GM23338 (cell line): Measurements from ENCODE around the gene ZSCAN31. TPM values are rescaled to one million over a fixed set of nuclear protein-coding genes. Genes with fewer than 3 reads are reported as not detected.

ENCODE experiments used
- ATAC-seq: fragments of 200-7000 bp; cut with Tn5 transposase; 3 replicates; pipeline ENCODE4 v1.9.1; 2020
- DNase-seq: peaks from one replicate; pipeline ENCODE4 v3.0.0-alpha.2; 2015; ENCODE audit warnings: low spot score
- H2AFZ ChIP-seq: fragments of 200-600 bp; sonication (generic); 2 replicates; pipeline ENCODE4 v1.8.0; 2016; ENCODE audit warnings: antibody characterized with exemption, mild to moderate bottlenecking, moderate library complexity
- H3F3A ChIP-seq: fragments of 200-600 bp; sonication (generic); replicated peaks from 2 replicates; pipeline ENCODE4 v1.8.0; 2017; ENCODE audit warnings: antibody characterized with exemption, mixed run types, low read depth
- H3K27ac ChIP-seq: fragments of 200-600 bp; sonication (generic); 2 replicates; pipeline ENCODE4 v1.6.1; 2016; ENCODE audit warnings: low read depth
- H3K27me3 ChIP-seq: fragments of 200-600 bp; sonication (generic); 2 replicates; pipeline ENCODE4 v1.8.0; 2016; ENCODE audit warnings: mild to moderate bottlenecking, mixed run types, moderate library complexity; ENCODE audit not compliant: insufficient read depth
- H3K36me3 ChIP-seq: fragments of 200-600 bp; sonication (generic); 2 replicates; pipeline ENCODE4 v1.8.0; 2016; ENCODE audit warnings: mild to moderate bottlenecking; ENCODE audit not compliant: insufficient read depth
- H3K4me1 ChIP-seq: fragments of 200-600 bp; sonication (generic); 2 replicates; pipeline ENCODE4 v1.8.0; 2016; ENCODE audit warnings: mild to moderate bottlenecking, moderate library complexity; ENCODE audit not compliant: insufficient read depth
- H3K4me2 ChIP-seq: fragments of 200-600 bp; sonication (generic); 2 replicates; pipeline ENCODE4 v1.7.1; 2017; ENCODE audit warnings: mixed run types
- H3K4me3 ChIP-seq: fragments of 200-600 bp; sonication (generic); 2 replicates; pipeline ENCODE4 v1.6.1; 2016; ENCODE audit warnings: mixed run types
- H3K79me2 ChIP-seq: fragments of 200-600 bp; sonication (generic); replicated peaks from 2 replicates; pipeline ENCODE4 v1.8.0; 2017; ENCODE audit warnings: mild to moderate bottlenecking; ENCODE audit not compliant: insufficient read depth
- H3K9me2 ChIP-seq: fragments of 200-600 bp; sonication (generic); 2 replicates; pipeline ENCODE4 v1.8.0; 2017; ENCODE audit not compliant: insufficient read depth
- H4K20me1 ChIP-seq: fragments of 200-600 bp; sonication (generic); replicated peaks from 2 replicates; pipeline ENCODE4 v1.8.0; 2017; ENCODE audit warnings: mild to moderate bottlenecking; ENCODE audit not compliant: insufficient read depth
- H3K27ac Mint-ChIP-seq: 2 replicates; pipeline ENCODE4 v1.8.0; 2020; ENCODE audit warnings: inconsistent platforms, mild to moderate bottlenecking, moderate library complexity, mixed read lengths
- H3K27me3 Mint-ChIP-seq: 3 replicates; pipeline ENCODE4 v1.8.0; 2022; ENCODE audit warnings: low read depth, mild to moderate bottlenecking, moderate library complexity, mixed read lengths, inconsistent platforms; ENCODE audit not compliant: insufficient read depth, poor library complexity
- H3K36me3 Mint-ChIP-seq: 3 replicates; pipeline ENCODE4 v1.8.0; 2021; ENCODE audit warnings: low read depth, mild to moderate bottlenecking, inconsistent platforms, moderate library complexity, mixed read lengths
- H3K4me1 Mint-ChIP-seq: 3 replicates; pipeline ENCODE4 v1.8.0; 2020; ENCODE audit warnings: mild to moderate bottlenecking, inconsistent platforms, mixed read lengths
- H3K4me3 Mint-ChIP-seq: 3 replicates; pipeline ENCODE4 v1.8.0; 2021; ENCODE audit warnings: moderate library complexity, mild to moderate bottlenecking, inconsistent platforms, mixed read lengths
- H3K9me3 Mint-ChIP-seq: 3 replicates; pipeline ENCODE4 v1.8.0; 2020; ENCODE audit warnings: moderate library complexity, mild to moderate bottlenecking, inconsistent platforms, mixed read lengths
- CREB1 ChIP-seq: fragments of 250-450 bp; sonication (Bioruptor Pico); IDR thresholded peaks from 2 replicates; pipeline ENCODE4 v1.5.0; 2020; ENCODE audit warnings: low read depth, mild to moderate bottlenecking, moderate library complexity
- REST ChIP-seq: IDR thresholded peaks from one replicate; pipeline ENCODE4 v1.6.1; 2018; ENCODE audit warnings: antibody characterized with exemption; ENCODE audit not compliant: unreplicated experiment
- STAT1 ChIP-seq: IDR thresholded peaks from one replicate; pipeline ENCODE4 v1.6.1; 2016; ENCODE audit warnings: antibody characterized with exemption; ENCODE audit not compliant: unreplicated experiment
- polyA plus RNA-seq: library from polyadenylated mRNA; unstranded; fragments of >200 nt; fragmentation: Nextera tagmentation; extraction: Ambion mirVana; gene quantifications from 2 replicates; pipeline ENCODE4 v1.2.1, GENCODE V29; 2016
- total RNA-seq: library from RNA; depleted of rRNA; stranded (reverse); fragments of >200 nt; shearing (Covaris generic); gene quantifications from 2 replicates; pipeline ENCODE4 v1.2.3, GENCODE V29; 2014
- TF ChIP-seq, protein P1 (sequence below): fragments of 250-450 bp; sonication (Bioruptor Pico); IDR thresholded peaks from 2 replicates; pipeline ENCODE4 v1.5.0; 2020; ENCODE audit warnings: mild to moderate bottlenecking, moderate library complexity

ZSCAN31 gene
- total and polyA plus RNA-seq, 2 experiments from 2014 or later, result 3.1 to 4.7 TPM

- H3K9me3 Mint-ChIP-seq, result no peaks in the 10 kb centered on the region
- ATAC-seq, result peak; percentile 10; the same call in 1 of the 3 replicates
- H3K27ac Mint-ChIP-seq, result no peak overlapping the region
Observed at GRCh38 chr6:28347119-28347518, 11.2 kb upstream of the ZSCAN31 start.

GRCh38 chr6:28345201-28345600 lies 9.3 kb upstream of the ZSCAN31 start:
- Mint-ChIP-seq H3K4me1 (peaks cover 5% of the 10 kb centered on the region; the same call in 1 of the 3 replicates), H3K27me3 (peaks cover 9% of the 10 kb centered on the region), H3K4me3 (no peak overlapping the region; the same call in 2 of the 3 replicates), H3K36me3 (no peaks in the 10 kb centered on the region), H3K9me3 (no peaks in the 10 kb centered on the region), H3K27ac (no peak overlapping the region)
- no peak overlapping the region for H3K4me3 ChIP-seq
- H4K20me1 ChIP-seq, result no peaks in the 10 kb centered on the region
- no peaks in the 10 kb centered on the region for H3F3A ChIP-seq
- peaks cover 2% of the 10 kb centered on the region; the same call in 1 of the 2 replicates for H3K79me2 ChIP-seq
- no peak overlapping the region for H3K27ac ChIP-seq
- H3K36me3 ChIP-seq, result no peaks in the 10 kb centered on the region
- no peak overlapping the region for H2AFZ ChIP-seq
- ATAC-seq, result no peak
- no peaks in the 10 kb centered on the region for H3K27me3 ChIP-seq
- no peaks in the 10 kb centered on the region for H3K4me1 ChIP-seq
- no peaks in the 10 kb centered on the region for H3K9me2 ChIP-seq
- no peak overlapping the region for H3K4me2 ChIP-seq
- no peak for DNase-seq
- TF ChIP-seq, protein P1, sequence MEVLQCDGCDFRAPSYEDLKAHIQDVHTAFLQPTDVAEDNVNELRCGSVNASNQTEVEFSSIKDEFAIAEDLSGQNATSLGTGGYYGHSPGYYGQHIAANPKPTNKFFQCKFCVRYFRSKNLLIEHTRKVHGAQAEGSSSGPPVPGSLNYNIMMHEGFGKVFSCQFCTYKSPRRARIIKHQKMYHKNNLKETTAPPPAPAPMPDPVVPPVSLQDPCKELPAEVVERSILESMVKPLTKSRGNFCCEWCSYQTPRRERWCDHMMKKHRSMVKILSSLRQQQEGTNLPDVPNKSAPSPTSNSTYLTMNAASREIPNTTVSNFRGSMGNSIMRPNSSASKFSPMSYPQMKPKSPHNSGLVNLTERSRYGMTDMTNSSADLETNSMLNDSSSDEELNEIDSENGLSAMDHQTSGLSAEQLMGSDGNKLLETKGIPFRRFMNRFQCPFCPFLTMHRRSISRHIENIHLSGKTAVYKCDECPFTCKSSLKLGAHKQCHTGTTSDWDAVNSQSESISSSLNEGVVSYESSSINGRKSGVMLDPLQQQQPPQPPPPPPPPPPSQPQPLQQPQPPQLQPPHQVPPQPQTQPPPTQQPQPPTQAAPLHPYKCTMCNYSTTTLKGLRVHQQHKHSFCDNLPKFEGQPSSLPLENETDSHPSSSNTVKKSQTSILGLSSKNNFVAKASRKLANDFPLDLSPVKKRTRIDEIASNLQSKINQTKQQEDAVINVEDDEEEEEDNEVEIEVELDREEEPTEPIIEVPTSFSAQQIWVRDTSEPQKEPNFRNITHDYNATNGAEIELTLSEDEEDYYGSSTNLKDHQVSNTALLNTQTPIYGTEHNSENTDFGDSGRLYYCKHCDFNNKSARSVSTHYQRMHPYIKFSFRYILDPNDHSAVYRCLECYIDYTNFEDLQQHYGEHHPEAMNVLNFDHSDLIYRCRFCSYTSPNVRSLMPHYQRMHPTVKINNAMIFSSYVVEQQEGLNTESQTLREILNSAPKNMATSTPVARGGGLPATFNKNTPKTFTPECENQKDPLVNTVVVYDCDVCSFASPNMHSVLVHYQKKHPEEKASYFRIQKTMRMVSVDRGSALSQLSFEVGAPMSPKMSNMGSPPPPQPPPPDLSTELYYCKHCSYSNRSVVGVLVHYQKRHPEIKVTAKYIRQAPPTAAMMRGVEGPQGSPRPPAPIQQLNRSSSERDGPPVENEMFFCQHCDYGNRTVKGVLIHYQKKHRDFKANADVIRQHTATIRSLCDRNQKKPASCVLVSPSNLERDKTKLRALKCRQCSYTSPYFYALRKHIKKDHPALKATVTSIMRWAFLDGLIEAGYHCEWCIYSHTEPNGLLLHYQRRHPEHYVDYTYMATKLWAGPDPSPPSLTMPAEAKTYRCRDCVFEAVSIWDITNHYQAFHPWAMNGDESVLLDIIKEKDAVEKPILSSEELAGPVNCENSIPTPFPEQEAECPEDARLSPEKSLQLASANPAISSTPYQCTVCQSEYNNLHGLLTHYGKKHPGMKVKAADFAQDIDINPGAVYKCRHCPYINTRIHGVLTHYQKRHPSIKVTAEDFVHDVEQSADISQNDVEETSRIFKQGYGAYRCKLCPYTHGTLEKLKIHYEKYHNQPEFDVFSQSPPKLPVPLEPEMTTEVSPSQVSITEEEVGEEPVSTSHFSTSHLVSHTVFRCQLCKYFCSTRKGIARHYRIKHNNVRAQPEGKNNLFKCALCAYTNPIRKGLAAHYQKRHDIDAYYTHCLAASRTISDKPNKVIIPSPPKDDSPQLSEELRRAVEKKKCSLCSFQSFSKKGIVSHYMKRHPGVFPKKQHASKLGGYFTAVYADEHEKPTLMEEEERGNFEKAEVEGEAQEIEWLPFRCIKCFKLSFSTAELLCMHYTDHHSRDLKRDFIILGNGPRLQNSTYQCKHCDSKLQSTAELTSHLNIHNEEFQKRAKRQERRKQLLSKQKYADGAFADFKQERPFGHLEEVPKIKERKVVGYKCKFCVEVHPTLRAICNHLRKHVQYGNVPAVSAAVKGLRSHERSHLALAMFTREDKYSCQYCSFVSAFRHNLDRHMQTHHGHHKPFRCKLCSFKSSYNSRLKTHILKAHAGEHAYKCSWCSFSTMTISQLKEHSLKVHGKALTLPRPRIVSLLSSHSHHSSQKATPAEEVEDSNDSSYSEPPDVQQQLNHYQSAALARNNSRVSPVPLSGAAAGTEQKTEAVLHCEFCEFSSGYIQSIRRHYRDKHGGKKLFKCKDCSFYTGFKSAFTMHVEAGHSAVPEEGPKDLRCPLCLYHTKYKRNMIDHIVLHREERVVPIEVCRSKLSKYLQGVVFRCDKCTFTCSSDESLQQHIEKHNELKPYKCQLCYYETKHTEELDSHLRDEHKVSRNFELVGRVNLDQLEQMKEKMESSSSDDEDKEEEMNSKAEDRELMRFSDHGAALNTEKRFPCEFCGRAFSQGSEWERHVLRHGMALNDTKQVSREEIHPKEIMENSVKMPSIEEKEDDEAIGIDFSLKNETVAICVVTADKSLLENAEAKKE (CRISPR knock-in tag), result no peak
- no peak for TF ChIP-seq REST

More at GRCh38 chr6:28347119-28347518, 11.2 kb upstream of the ZSCAN31 start:
- Histone ChIP-seq H3K4me2 (no peak overlapping the region), H3F3A (no peaks in the 10 kb centered on the region), H3K4me3 (no peak overlapping the region), H3K36me3 (no peaks in the 10 kb centered on the region), H3K9me2 (no peaks in the 10 kb centered on the region), H3K4me1 (peaks cover 10% of the 10 kb centered on the region), H2AFZ (no peak overlapping the region), H4K20me1 (peaks cover 8% of the 10 kb centered on the region; the same call in 1 of the 2 replicates), H3K79me2 (peaks cover 21% of the 10 kb centered on the region), H3K27ac (no peak overlapping the region), H3K27me3 (no peaks in the 10 kb centered on the region)
- Mint-ChIP-seq H3K27me3 (peaks cover 11% of the 10 kb centered on the region), H3K36me3 (peaks cover 2% of the 10 kb centered on the region; the same call in 1 of the 3 replicates), H3K4me3 (no peak overlapping the region), H3K4me1 (peaks cover 19% of the 10 kb centered on the region)
- no peak for TF ChIP-seq REST
- no peak for TF ChIP-seq STAT1
- TF ChIP-seq CREB1 (CRISPR knock-in tag), result no peak
- DNase-seq, result peak; percentile 31
